HG03342 (cell line): ENCODE data around the gene PRR35.

Experiments used
- ATAC-seq: cut with Tn5 transposase; IDR thresholded peaks from one replicate; pipeline ENCODE4 v1.9.1; 2021; ENCODE audit warnings: mild to moderate bottlenecking, moderate library complexity; ENCODE audit not compliant: unreplicated experiment

Gene PRR35

DNA sequence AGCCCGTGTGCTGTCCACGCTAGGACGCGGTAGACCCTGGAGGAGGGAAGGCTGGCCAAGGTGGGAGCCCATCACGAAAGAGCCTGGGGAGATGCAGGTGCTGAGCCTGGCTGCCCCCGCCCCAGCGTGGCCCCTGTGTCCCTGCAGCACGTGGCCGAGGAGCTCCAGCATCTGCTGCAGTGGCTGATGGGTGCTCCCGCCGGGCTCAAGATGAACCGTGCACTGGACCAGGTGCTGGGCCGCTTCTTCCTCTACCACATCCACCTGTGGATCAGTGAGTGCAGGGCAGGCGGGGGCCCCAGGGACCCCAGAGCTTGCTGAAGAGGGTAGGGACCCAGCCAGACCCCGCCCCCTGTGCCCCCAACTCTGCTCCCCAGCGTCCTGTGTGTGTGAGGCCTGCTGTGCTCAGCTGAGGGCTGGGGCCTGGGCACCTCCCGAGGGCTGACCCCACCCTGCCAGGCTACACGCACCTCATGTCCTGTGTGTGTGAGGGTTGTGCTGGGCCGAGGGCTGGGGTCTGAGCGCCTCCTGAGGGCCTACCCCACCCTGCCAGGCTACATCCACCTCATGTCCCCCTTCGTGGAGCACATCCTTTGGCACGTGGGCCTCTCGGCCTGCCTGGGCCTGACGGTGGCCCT is 18.2 kb downstream of the PRR35 start:
- ATAC-seq, result no peak

DNA sequence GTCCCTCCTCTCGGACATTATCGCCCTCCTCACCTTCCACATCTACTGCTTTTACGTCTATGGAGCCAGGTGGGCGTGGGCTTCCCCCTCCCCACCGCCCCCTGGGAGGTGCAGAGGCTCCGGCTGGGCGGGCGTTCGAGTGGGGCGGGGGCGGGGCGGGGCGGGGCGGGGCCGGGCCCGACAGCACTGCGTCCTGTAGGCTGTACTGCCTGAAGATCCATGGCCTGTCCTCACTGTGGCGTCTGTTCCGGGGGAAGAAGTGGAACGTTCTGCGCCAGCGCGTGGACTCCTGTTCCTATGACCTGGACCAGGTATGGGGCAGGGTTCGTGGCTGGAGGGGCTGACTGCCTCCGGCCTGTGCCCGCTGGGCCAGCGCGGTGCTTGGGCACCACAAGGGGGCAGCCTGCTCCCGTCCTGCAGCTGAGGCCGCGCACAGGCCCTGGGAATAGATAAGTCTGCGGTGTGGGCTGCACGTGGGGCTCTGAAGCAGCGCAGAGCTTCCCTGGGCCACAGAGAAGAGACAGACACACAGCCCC is 18.7 kb downstream of the PRR35 start:
- ATAC-seq, result no peak

DNA sequence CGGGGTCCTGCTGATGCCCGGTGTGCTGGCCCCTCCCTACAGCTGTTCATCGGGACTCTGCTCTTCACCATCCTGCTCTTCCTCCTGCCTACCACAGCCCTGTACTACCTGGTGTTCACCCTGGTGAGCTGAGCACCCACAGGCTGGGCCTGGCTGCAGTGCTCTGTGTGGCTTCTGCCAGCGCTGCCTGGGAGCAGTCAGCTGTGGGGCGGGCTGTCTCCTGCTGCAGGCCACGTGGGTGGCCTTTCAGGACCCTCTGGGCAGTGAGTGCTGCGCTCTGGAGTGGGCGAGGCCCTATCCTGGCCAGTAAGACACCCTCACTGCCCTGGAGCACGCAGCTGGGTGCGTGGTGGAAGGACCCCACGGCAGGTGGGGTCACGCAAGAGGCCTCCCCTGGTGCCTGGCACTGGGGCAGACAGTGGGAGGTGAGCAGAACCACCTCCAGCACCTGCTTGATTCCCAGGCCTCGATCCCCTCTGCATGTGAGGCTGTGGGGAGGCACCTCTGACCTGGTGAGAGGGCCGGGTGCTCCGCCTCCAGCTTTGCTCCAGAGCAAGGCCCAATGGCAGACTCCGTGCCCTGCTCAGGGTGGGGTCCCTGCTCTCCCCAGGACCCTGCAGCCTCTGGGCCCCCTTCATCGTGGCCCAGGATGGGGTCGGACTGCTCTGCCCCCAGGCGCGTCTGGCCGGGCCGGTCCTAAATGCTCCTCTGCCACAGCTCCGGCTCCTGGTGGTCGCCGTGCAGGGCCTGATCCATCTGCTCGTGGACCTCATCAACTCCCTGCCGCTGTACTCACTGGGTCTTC is 20.1 kb downstream of the PRR35 start:
- ATAC-seq, result no peak

DNA sequence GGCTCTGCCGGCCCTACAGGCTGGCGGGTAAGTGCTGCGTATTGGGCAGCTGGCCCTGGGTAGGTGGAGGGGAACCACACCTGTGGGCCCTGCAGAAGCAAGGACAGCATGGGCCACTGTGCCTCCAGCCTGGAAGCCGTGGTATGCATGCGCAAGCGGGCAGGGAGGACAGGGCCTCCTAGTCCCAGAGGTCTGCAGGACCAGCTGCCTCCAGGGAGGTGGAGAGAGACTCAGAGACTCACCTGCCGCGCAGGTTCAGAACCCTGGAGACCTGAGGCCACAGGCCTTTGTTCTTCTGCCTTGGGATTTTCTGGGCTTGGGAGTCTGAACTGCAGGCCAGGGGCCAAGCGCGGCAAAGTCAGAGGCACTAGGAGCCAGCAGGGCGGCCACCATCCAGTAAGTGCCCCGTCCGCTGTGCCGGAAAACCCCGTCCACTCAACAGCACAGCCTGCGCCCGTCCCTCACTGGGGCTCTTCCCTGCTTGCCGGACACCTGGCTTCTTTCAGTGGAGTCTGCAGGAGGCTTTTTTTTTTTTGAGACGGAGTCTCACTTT is 20.8 kb downstream of the PRR35 start:
- ATAC-seq, result no peak

DNA sequence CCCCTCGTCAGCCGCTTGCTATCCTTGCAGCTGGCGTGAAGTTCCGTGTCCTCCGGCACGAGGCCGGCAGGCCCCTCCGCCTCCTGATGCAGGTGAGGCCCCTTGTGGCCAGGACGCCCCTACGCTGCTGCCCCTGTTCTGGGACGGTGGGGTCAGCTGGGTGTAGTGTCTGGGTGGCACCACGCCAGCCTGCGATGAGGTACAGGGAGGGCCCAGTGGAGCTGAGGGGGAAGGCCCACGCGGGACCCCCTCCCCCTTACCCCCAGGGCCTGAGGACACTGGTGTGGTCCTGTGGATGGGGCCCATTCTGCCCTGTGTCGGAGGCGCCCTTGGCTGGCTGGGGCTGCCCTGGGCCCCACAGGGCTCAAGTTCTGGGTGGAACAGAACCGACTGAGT is 22.0 kb downstream of the PRR35 start:
- ATAC-seq, result no peak

DNA sequence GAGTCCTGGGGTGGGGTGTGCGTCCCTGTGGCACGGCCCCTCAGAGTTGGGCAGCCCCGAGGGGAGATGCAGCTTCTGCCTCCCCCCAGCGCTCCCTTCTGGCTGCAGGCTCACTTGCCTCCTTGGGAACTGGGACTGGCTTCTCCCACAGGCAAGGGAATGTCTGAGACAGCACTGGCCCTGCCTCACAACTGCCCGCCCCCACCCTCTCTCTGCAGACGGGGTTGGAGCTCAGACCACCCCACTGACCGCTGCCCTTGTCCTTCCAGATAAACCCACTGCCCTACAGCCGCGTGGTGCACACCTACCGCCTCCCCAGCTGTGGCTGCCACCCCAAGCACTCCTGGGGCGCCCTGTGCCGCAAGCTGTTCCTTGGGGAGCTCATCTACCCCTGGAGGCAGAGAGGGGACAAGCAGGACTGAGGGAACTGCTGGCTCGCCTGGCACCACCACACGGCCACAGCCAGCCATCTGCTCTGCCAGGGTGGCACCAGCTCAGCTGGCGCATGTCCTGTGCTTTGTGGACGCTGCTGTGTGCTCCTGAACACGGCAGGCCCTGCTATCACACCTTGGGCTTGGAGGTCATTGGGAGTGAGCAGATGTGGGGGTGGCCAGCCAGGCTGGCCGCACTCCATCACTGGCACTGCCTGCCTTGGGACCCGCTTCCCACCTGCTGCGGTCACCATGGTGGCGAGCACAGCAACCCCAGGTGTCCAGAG is 22.6 kb downstream of the PRR35 start:
- ATAC-seq, result no peak

DNA sequence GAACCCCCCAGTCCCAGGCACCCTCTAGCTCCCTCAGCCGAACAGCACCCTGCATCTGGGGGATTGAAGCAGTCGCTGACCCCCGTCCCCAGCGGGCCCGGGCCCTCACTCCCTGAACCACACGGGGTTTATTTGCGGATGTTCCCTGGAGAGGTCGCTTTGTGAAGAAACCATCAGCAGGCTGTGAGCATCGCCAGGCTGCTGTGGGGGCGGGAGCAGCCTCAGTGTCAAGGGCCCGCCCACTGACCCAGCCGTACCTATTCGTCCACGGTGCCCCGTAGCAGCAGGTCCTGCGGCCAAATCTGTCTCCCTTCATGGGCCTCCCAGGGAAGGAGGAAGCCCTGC is 23.2 kb downstream of the PRR35 start:
- no peak for ATAC-seq

DNA sequence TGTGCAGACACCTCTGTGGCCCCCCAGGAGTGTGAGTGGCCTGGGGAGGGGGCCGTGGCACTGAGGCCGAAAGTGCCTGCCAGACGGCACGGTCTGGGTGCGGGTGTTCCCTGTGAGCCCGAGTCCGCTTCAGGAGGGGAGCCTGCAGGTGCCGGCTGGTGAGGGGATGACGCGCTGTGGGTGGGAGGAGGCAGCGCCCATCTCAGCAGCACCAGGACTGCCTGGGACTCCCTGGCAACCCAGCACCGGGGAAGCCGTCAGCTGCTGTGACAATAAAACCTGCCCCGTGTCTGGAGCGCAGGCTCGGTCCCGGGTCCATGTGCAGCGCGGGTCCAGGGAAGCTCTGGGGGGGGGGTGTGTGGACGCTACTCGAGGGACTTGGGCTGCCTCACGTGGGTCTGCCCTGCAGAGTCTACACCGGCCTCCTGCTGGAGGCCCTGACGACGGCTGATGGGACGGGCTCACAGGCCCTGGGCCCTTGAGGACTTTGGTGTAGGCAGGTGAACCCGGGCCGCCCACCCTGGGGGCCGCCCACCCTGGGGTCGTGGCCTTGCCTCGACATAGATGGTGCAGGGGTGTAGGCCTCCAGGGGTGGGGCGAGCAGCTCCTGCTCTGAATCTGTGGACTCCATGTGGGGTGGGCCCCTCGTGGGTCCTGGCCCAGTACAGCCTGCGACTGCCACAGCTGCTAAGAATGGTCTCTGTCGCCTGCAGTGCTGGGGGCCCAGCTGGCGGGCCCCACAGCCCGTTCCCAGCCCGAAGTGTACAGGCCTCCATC is 23.8 kb downstream of the PRR35 start:
- no peak for ATAC-seq

DNA sequence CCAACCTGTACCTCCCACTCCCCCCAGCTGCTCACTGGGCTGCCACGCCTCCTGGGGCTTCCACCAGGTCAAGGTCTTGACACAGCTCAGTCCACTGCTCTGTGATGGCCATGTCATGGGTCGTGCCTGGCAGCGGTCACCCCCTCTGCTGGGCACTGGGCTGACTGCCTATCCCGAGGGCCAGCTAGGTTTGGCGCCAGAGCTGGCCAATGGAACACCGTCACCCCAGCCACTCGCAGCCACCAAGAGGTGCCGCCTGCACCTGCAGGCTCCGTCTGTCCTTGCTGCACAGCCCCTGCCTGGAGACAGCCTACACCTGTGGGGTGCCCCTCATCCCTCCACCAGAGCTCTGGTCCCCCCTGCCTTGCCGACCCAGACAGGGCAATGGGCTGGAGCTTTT is 25.2 kb downstream of the PRR35 start:
- no peak for ATAC-seq

DNA sequence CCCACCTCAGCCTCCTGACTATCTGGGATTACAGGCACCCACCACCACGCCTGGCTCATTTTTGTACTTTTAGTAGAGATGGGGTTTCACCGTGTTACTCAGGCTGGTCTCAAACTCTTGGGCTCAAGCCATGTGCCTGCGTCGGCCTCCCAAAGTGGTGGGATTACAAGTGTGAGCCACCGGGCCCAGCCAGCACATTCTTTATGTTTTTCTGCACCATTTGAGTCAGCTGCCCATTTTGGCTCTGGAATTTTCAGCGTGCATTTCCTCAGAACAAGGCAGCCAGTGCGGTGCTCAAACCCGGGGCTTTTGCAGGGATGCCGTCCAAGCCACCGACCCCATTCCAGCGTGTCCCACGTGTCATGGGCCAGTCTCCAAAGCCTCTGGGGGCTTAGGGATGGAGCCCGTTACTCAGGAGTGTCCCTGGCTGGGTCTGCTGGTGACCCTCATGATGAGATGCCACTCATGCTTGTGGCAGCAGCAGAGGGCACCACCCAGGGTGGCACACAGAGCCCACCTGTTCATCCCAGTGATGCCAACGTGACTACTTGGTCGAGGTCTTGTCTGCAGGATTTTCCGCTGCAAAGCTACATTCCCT is 26.0 kb downstream of the PRR35 start:
- ATAC-seq, result no peak

DNA sequence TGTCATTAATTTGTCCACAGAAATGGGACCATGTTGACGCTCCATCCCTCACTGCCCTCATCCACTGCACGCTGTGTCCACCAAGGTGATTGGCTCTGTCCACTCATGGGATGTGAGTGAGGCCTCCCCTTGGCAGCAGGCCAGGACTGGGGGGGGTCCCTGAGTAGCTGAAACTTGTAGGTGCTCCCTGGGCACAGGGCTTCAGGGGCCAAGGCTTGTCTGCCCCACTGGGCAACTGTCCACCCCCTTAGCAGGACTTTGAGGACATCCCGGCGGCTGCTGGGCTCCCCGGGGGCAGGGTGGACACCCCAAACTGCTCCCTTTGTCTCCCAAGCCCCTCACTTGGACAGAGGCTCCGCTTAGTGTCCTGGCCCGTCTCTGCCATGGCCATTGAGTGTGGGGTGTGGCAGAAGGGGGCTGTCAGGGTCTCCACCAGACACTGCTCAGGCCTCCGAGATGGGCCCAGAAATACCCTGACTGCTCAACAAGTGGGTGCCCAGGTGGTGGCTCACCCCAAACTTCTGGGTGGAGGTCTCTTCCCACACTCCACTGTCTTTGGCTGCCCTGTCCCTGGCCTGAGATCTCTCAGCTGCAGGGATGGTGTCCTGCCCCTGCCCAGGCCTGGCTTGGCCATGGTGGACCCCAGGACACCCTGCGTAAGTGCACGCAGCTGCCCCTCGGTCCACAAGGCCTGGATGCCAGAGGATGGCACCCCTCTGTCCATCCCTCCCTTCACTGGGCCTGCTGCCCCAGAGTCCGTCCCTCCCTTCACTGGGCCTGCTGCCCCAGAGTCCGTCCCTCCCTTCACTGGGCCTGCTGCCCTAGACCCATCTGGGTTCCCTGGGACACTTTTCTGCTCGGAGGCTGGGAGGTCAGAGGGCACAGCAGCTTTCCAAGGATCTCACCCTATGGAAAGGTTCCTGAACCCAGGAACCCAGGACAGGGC is 26.7 kb downstream of the PRR35 start:
- ATAC-seq, result no peak

DNA sequence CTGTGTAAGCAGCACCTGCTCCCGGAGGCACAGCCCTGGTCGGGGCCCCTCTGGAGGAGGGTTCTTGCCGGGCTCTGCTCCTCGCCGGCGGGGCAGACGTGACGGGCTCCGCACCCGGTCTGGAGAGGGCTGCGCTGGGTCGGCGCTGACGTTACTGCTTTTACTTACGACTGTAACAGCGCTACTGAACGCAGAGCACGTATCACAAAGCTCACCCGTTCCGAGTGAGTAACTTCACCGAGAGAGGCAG is 28.4 kb downstream of the PRR35 start:
- ATAC-seq, result peak; percentile 11

DNA sequence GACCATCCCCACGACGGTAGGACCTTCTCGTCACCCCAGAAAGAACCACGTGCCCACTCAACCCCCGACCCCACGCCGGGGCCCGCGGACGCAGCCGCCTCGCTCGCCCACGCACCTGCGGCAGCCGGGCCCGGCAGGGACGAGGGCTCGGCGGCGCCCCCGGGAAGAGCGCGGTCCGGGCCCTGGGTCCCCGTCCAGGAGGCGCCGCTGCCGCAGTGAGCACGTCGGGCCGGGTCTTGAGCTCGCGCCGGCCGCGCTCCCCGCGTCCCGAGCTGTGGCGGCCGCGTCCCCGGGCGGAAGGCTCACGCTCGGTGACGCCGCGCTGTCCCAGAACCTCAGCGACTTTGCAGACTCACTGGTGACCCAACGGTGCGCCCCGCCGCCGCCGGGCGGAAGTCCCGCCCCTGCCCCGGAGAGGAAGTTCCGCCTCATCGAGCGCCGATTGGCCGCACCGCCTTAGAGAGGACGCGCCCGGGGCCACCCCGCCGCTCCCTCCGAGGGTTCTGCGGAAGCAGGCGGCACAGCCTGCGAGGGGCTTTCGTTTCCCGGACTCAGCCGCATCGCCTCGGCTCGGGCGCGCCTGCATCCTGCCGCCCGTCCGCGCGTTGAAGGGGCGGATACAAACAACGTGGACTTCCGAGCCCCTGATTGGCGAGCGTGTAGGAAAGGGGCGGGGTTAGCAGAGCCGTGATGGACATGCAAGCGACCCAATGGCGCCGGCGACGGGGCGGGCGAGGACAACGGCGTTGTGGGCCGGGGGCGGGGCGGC is 28.9 kb downstream of the PRR35 start:
- peak; percentile 66 for ATAC-seq

DNA sequence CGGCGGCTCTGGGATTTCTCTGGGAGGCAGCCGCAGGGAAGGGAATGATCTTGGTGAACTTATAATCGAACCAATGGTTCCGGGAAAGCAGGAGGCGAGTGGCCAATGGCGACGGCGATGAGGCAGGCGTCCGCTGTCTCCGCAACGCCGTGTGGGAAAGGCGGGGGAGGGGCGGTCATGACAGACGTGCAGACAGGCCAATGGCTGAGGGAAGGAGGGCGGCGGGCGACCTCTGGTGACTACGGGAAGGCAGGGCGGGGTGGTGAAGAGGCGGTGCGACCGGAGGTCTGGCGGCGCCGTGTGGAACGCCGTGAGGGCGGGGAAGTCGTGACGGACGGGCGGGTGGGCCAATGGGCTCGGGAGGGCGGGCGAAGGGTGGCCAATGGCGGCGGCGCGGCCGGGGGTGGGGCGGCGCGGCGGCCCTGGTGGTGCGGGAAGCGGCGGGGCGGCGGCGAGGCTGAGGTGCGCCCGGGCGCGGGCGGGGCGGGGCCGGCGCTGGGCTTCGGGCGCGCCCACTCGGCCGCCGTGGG is 29.5 kb downstream of the PRR35 start, which contains the start of gene RAB40C:
RAB40C (plus strand) TSS at position 409 of the 530 bp plus-strand sequence. CDS start 226 bp downstream, outside the sequence.
- peak; percentile 76 for ATAC-seq

DNA sequence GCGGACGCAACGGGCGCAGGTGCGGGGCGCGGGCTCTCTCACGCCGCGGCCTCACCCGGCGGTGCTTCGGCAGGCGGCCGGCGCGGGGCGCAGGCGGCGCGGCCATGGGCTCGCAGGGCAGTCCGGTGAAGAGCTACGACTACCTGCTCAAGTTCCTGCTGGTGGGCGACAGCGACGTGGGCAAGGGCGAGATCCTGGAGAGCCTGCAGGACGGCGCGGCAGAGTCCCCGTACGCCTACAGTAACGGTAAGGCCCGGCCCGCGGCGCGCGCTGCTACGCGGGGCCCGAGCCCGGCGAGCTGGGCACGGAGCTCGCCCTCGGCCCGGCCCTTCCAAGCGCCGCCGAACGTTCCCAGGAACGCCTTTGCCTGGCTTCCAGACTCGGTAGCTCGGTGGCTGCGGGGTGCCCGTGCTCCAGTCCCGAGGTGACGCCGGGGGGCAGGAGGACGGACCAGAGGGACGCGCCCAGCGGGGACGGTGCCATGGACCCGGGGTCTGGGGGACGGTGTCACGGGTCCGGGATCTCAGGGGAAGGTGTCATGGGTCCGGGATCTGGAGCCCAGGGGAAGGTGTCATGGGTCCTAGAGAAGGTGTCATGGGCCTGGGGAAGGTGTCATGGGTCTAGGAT is 30.1 kb downstream of the PRR35 start:
- ATAC-seq, result no peak

DNA sequence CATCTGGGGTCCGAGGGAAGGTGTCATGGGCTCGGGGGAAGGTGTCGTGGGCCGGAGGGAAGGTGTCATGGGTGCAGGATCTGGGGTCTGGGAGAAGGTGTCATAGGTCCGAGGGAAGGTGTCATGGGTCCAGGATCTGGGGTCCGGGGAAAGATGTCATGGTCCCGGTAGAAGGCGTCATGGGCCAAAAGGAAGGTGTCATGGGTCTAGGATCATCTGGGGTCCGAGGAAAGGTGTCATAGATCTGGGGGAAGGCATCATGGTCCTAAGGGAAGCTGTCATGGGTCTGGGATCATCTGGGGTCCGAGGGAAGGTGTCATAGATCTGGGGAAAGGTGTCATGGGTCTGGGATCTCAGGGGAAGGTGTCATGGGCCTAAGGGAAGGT is 30.6 kb downstream of the PRR35 start:
- ATAC-seq, result no peak

DNA sequence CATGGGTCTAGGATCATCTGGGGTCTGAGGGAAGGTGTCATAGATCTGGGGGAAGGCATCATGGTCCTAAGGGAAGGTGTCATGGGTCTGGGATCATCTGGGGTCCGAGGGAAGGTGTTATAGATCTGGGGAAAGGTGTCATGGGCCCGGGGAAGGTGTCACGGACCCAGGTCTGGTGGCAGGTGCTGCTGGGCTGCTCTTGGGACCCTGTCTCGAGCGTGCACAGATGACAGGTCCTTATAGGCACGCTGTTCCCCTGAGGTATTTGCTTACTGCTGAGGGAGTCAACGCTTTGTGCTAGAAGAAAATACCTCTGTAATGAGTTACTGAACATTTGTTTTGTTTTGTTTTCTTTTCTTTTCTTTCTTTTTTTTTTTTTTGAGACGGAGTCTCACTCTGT is 31.0 kb downstream of the PRR35 start:
- no peak for ATAC-seq

DNA sequence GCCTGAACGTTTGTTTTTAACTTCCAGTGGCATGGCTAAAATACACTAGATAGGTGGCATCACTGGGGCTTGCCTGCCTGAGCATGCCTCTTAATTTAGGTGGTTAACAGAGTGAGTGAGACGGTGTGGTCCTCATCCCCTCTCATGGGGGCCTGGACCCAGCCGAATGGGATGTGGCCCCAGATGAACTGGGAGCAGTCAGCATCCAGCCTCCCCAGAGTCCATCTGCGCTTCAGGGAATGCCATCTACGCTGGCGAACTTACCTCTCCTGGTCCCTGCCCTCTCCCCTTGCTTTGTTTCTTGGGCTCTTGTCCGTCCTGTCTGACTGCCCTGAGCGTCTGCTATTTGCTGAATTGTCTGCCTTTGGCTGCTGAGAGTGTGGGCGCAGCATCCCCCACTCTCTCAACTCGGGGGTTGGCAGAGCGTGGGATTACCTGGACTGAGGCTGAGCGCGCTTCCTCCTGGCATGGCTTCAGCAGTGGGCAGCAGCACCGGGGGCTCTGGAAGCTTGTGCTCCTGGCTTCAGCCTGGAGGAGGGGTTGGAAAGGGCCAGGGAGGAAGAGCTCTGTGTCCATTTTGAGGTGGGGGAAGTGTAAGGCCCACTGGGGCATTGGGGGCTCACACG is 31.8 kb downstream of the PRR35 start:
- no peak for ATAC-seq
